H1 (cell line): ENCODE measurements around the gene METTL9. TPM values are rescaled to one million over a fixed set of nuclear protein-coding genes. Genes with fewer than 3 reads are reported as not detected.
A peak's percentile ranks its signal among the peaks of the same experiment; 100 is the strongest.
"Not testable (repeated sequence)": the region's sequence is repeated elsewhere in the genome, so short reads cannot be mapped to it uniquely, and the experiment has no call there.

Source experiments
- CTCF ChIA-PET: fragments of 300-600 bp; sonication (Branson Sonifier 250); formaldehyde crosslinking; loops from one replicate; lab custom pipeline; 2021; ENCODE audit not compliant: partially characterized antibody; lab: Charles Lee
- POLR2A ChIA-PET: fragments of 300-600 bp; sonication (Branson Sonifier 250); formaldehyde crosslinking; loops from one replicate; lab custom pipeline; 2021; ENCODE audit warnings: inconsistent platforms; ENCODE audit not compliant: partially characterized antibody; lab: Charles Lee
- DNase-seq, 2 experiments: peaks; one replicate each; pipeline versions ENCODE4 v3.0.0 to v3.0.0-alpha.2; 2010 to 2022; ENCODE audit warnings: low spot score in 2 of 2, low read depth in 1 of 2, mixed read lengths in 1 of 2
- FAIRE-seq: peaks from 2 replicates; lab custom pipeline; 2011; peaks lifted over from hg19 to GRCh38; lab: Jason Lieb, UNC
- H2AFZ ChIP-seq: 2 replicates; pipeline ENCODE4 v1.8.1; 2012; ENCODE audit warnings: low read length, inconsistent platforms
- H2AK5ac ChIP-seq: 2 replicates; pipeline ENCODE4 v1.6.1; 2013; ENCODE audit warnings: low read depth, low read length
- H2BK120ac ChIP-seq: replicated peaks from 2 replicates; pipeline ENCODE3; 2013; ENCODE audit warnings: low read depth, low read length, inconsistent platforms
- H2BK12ac ChIP-seq: 2 replicates; pipeline ENCODE4 v1.6.1; 2013; ENCODE audit warnings: low read depth, low read length
- H2BK15ac ChIP-seq: 2 replicates; pipeline ENCODE4 v1.6.1; 2013; ENCODE audit warnings: low read length
- H2BK20ac ChIP-seq: 2 replicates; pipeline ENCODE4 v1.6.1; 2013; ENCODE audit warnings: low read length
- H2BK5ac ChIP-seq: 2 replicates; pipeline ENCODE4 v1.6.1; 2013; ENCODE audit warnings: low read depth, low read length
- H3K14ac ChIP-seq: 2 replicates; pipeline ENCODE4 v1.6.1; 2013; ENCODE audit warnings: inconsistent platforms; ENCODE audit not compliant: insufficient read length
- H3K18ac ChIP-seq: 2 replicates; pipeline ENCODE4 v1.6.1; 2013; ENCODE audit warnings: low read length; ENCODE audit errors: extremely low read depth
- H3K23ac ChIP-seq: 2 replicates; pipeline ENCODE4 v1.6.1; 2013; ENCODE audit warnings: inconsistent platforms; ENCODE audit not compliant: insufficient read length
- H3K23me2 ChIP-seq: 2 replicates; pipeline ENCODE4 v1.6.1; 2013; ENCODE audit warnings: low read depth, low read length
- H3K27ac ChIP-seq: 2 replicates; pipeline ENCODE4 v1.6.1; 2011; ENCODE audit warnings: low read depth, low read length, inconsistent platforms
- H3K27me3 ChIP-seq, 4 experiments: replicated peaks in 1 of 4; 1 replicate in 1 of 4; 2 replicates in 3 of 4; pipeline versions ENCODE4 v1.6.1 to v1.8.1; 2011 to 2013; ENCODE audit warnings: low read length in 3 of 4, mild to moderate bottlenecking in 3 of 4, inconsistent platforms in 2 of 4, mixed read lengths in 2 of 4, moderate library complexity in 1 of 4; ENCODE audit not compliant: control insufficient read depth in 3 of 4, insufficient read depth in 3 of 4; ENCODE audit errors: extremely low read depth in 1 of 4
- H3K36me3 ChIP-seq, 4 experiments: 2 replicates each; pipeline versions ENCODE4 v1.6.1 to v1.8.1; 2011 to 2013; ENCODE audit warnings: mild to moderate bottlenecking in 4 of 4, low read length in 3 of 4, moderate library complexity in 2 of 4, control low read depth in 1 of 4, inconsistent platforms in 1 of 4; ENCODE audit not compliant: insufficient read depth in 4 of 4, control insufficient read depth in 2 of 4
- H3K4ac ChIP-seq: replicated peaks from 2 replicates; pipeline ENCODE3; 2013; ENCODE audit warnings: low read length, low read depth, mixed read lengths, inconsistent platforms; ENCODE audit not compliant: insufficient read length
- H3K4me1 ChIP-seq, 4 experiments: replicated peaks in 1 of 4; 1 replicate in 1 of 4; 2 replicates in 3 of 4; pipeline versions ENCODE4 v1.6.1 to v1.8.1; 2011 to 2013; ENCODE audit warnings: low read length in 3 of 4, inconsistent platforms in 2 of 4, mixed read lengths in 1 of 4; ENCODE audit not compliant: insufficient read depth in 4 of 4, control insufficient read depth in 3 of 4
- H3K4me2 ChIP-seq, 2 experiments: 2 replicates each; pipeline versions ENCODE4 v1.6.1 to v1.8.1; 2011 to 2013; ENCODE audit warnings: low read depth in 2 of 2, low read length in 2 of 2, control low read depth in 1 of 2, inconsistent platforms in 1 of 2, mild to moderate bottlenecking in 1 of 2; ENCODE audit not compliant: insufficient read depth in 1 of 2
- H3K4me3 ChIP-seq, 4 experiments: fragments of 200-600, 300-600 bp in 1 of 4; sonication (generic), shearing (Covaris generic), sonication (Bioruptor Twin) in 1 of 4; 2 replicates each; pipeline versions ENCODE4 v1.5.1 to v1.8.1; 2011 to 2016; ENCODE audit warnings: low read length in 4 of 4, low read depth in 3 of 4, control low read depth in 2 of 4, inconsistent platforms in 2 of 4, mild to moderate bottlenecking in 2 of 4, mixed read lengths in 1 of 4, moderate library complexity in 1 of 4; ENCODE audit not compliant: insufficient read depth in 2 of 4; ENCODE audit errors: extremely low read depth in 1 of 4
- H3K56ac ChIP-seq: replicated peaks from 2 replicates; pipeline ENCODE3; 2013; ENCODE audit warnings: low read depth, mild to moderate bottlenecking, mixed read lengths, low read length, inconsistent platforms; ENCODE audit not compliant: insufficient read length
- H3K79me1 ChIP-seq: 2 replicates; pipeline ENCODE4 v1.6.1; 2013; ENCODE audit warnings: low read depth, low read length, control low read depth
- H3K79me2 ChIP-seq, 2 experiments: 2 replicates each; pipeline versions ENCODE4 v1.6.1 to v1.8.1; 2012 to 2013; ENCODE audit warnings: low read length in 2 of 2, mild to moderate bottlenecking in 2 of 2, inconsistent platforms in 1 of 2; ENCODE audit not compliant: insufficient read depth in 2 of 2, control insufficient read depth in 1 of 2
- H3K9ac ChIP-seq, 4 experiments: replicated peaks in 1 of 4; 1 replicate in 1 of 4; 2 replicates in 3 of 4; pipeline versions ENCODE4 v1.6.1 to v1.8.1; 2011 to 2013; ENCODE audit warnings: low read depth in 3 of 4, low read length in 3 of 4, control low read depth in 2 of 4, mild to moderate bottlenecking in 2 of 4, moderate library complexity in 2 of 4, inconsistent platforms in 1 of 4; ENCODE audit errors: extremely low read depth in 1 of 4
- H3K9me3 ChIP-seq, 2 experiments: 2 replicates each; pipeline versions ENCODE4 v1.6.1 to v1.8.1; 2012 to 2013; ENCODE audit warnings: mild to moderate bottlenecking in 2 of 2, moderate library complexity in 2 of 2, control low read depth in 1 of 2, inconsistent platforms in 1 of 2, low read depth in 1 of 2, low read length in 1 of 2, mixed read lengths in 1 of 2; ENCODE audit not compliant: insufficient read depth in 2 of 2
- H4K20me1 ChIP-seq, 2 experiments: replicated peaks in 1 of 2; 2 replicates each; pipeline versions ENCODE3 to v1.8.1; 2011 to 2013; ENCODE audit warnings: inconsistent platforms in 2 of 2, low read length in 2 of 2, mild to moderate bottlenecking in 1 of 2; ENCODE audit not compliant: insufficient read depth in 2 of 2, control insufficient read depth in 1 of 2
- H4K5ac ChIP-seq: 2 replicates; pipeline ENCODE4 v1.6.1; 2013; ENCODE audit warnings: low read length, low read depth, mixed read lengths, inconsistent platforms; ENCODE audit not compliant: insufficient read length
- H4K8ac ChIP-seq: 2 replicates; pipeline ENCODE4 v1.8.0; 2013; ENCODE audit warnings: mild to moderate bottlenecking, moderate library complexity, low read length, inconsistent platforms; ENCODE audit not compliant: insufficient read depth; ENCODE audit errors: extremely low read depth
- H4K91ac ChIP-seq: replicated peaks from 2 replicates; pipeline ENCODE3; 2013; ENCODE audit warnings: low read length, mixed read lengths, inconsistent platforms; ENCODE audit not compliant: insufficient read length
- KDM1A ChIP-seq: fragments of 200-600, 300-600 bp; sonication (generic); IDR thresholded peaks from 2 replicates; pipeline ENCODE4 v1.7.1; 2016; ENCODE audit warnings: mild to moderate bottlenecking, low read length, borderline replicate concordance
- WGBS, 2 experiments: shearing (Covaris generic) in 1 of 2; methylation state at CpG; one replicate each; pipeline versions ENCODE4 v1.1.6 to v1.1.7; 2013 to 2015; ENCODE audit warnings: low lambda C conversion rate in 2 of 2, mixed read lengths in 2 of 2, inconsistent platforms in 1 of 2, low coverage in 1 of 2, missing lambda C conversion rate in 1 of 2; ENCODE audit not compliant: insufficient replicate concordance in 2 of 2, insufficient coverage in 1 of 2, insufficient read length in 1 of 2; ENCODE audit errors: extremely low coverage in 1 of 2, missing lambda C conversion rate in 1 of 2; 5-methylcytosine and 5-hydroxymethylcytosine counted together
- polyA plus RNA-seq, 7 experiments: library from polyadenylated mRNA; depleted of rRNA in 3 of 7; stranded (reverse) in 5 of 7; unstranded in 2 of 7; fragments of >200 nt in 5 of 7; fragments of 200-250 nt in 2 of 7; gene quantifications; 1 replicate in 5 of 7; 2 replicates in 1 of 7; 4 replicates in 1 of 7; pipeline versions ENCODE4 v1.2.1 to v1.2.3, GENCODE V29; 2011 to 2013; ENCODE audit warnings: missing spikeins in 2 of 7, mixed read lengths in 2 of 7
- total RNA-seq: library from RNA; stranded (reverse); fragmentation: NEBNext Ultra II Directional; extraction: Animal tissue kit (Norgen Biotek cat#: 25700); gene quantifications from 2 replicates; pipeline ENCODE4 v1.2.1, GENCODE V29; 2021

The METTL9 gene
- total and polyA plus RNA-seq, 2 of the 8 experiments (the other 6 are each of a cell fraction or from before 2014, with no cell fraction given): 45.4 to 112 TPM

DNA sequence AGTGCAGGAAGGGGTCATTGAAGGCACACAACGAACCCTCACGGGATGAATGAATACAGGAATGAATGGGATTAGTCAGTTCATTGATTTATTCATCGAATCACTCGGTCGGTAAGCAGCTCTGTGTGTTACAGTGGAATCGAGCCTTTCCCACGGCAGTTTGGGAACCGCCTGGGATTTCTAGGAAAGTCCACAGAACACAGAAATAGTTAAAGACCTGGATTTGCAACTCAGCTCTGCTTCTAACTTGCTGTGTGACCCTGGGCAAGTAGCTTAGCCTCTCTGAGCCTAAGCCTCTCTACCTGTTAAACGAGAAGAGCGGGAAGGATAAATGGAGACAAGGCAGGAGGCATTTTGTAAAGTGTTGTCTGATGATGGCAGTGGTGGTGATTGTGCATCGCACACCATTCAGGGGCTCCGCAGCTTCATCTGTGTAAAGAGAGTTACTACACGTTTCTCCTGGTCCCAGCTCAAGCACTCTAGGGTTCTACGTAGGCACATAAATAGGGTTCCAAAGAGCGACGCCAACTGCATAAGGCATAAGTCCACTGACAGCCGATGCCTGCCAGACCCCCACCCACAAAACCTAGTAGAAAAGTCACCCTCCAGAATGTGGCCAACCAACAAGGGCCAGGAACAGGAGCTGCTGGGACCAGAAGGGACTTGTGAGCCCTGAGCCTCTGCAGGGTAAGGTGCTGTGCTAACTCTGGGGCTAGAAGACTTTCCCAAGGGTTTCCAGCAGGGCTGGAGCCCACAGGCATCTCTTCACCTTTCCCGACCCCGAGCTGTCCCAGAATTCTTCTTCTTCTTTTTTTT lies 45.7 kb upstream of the METTL9 start:
- FAIRE-seq, H3K9ac ChIP-seq, H2BK20ac ChIP-seq, H2AFZ ChIP-seq, H3K4me2 ChIP-seq, H3K27me3 ChIP-seq, H3K18ac ChIP-seq, H2BK120ac ChIP-seq, H3K14ac ChIP-seq, H3K56ac ChIP-seq, H3K23me2 ChIP-seq, H4K5ac ChIP-seq, H3K4ac ChIP-seq, H3K79me1 ChIP-seq, H2AK5ac ChIP-seq, DNase-seq, H4K91ac ChIP-seq, H3K36me3 ChIP-seq, H2BK5ac ChIP-seq, H3K4me3 ChIP-seq, H3K4me1 ChIP-seq, H2BK12ac ChIP-seq, H4K20me1 ChIP-seq, H4K8ac ChIP-seq, H3K27ac ChIP-seq, H3K23ac ChIP-seq, H3K79me2 ChIP-seq, H3K9me3 ChIP-seq: not testable (repeated sequence)
- POLR2A ChIA-PET: interaction anchor here (1.2 kb wide), 1 partner anchor 27 kb away, joined by 3 read pairs; no protein-coding TSS in a partner anchor
- H2BK15ac ChIP-seq: peak overlapping the region; percentile 67; the same call in 1 of the 2 replicates
- peak; percentile 34; the same call in 1 of the 2 replicates for TF ChIP-seq KDM1A
- WGBS, 2 experiments: 94% methylated on average over 17 of the region's 19 CpGs; no CpG with 5 or more reads in 1 of the 2 experiments
- CTCF ChIA-PET: interaction anchor here (0.7 to 3.1 kb wide), 4 partner anchors 28 to 154 kb away, joined by 3 to 12 read pairs (median 4); no protein-coding TSS in a partner anchor
